K562 (cell line): ENCODE results near the gene MARS1. TPM values are rescaled to one million over a fixed set of nuclear protein-coding genes. Genes with fewer than 3 reads are reported as not detected.

Experiments
- CBFA2T2 ChIP-seq: fragments of 450-650 bp; conservative IDR thresholded peaks from 2 replicates; pipeline ENCODE4 v1.6.1; 2017; ENCODE audit warnings: mild to moderate bottlenecking
- CBFA2T3 ChIP-seq: fragments of 450-650 bp; IDR thresholded peaks from 2 replicates; pipeline ENCODE4 v1.6.1; 2017
- EP300 ChIP-seq: IDR thresholded peaks from 2 replicates; pipeline ENCODE4 v1.6.1; 2012; ENCODE audit warnings: low read length, improper control_type of control experiment
- ESRRB ChIP-seq: fragments of 250-450 bp; sonication (Bioruptor Pico); IDR thresholded peaks from 2 replicates; pipeline ENCODE4 v1.5.0; 2020; ENCODE audit warnings: mild to moderate bottlenecking, moderate library complexity, borderline replicate concordance
- EWSR1 ChIP-seq: fragments of 450-650 bp; IDR thresholded peaks from 2 replicates; pipeline ENCODE4 v1.6.1; 2018; ENCODE audit warnings: borderline replicate concordance, mild to moderate bottlenecking, low read depth, moderate library complexity; ENCODE audit not compliant: partially characterized antibody
- ILK ChIP-seq: fragments of 450-650 bp; IDR thresholded peaks from 2 replicates; pipeline ENCODE4 v1.6.1; 2016; ENCODE audit warnings: missing genetic modification characterization, low read depth, mild to moderate bottlenecking, missing compliant biosample characterization, moderate library complexity, borderline replicate concordance
- POLR2B ChIP-seq: fragments of 450-650 bp; IDR thresholded peaks from 2 replicates; pipeline ENCODE4 v1.6.1; 2018; ENCODE audit warnings: low read depth; ENCODE audit not compliant: partially characterized antibody
- ZNF830 ChIP-seq: fragments of 250-450 bp; sonication (Bioruptor Pico); IDR thresholded peaks from 2 replicates; pipeline ENCODE4 v1.5.0; 2021; ENCODE audit warnings: mild to moderate bottlenecking
- polyA plus RNA-seq, 8 experiments: library from polyadenylated mRNA; depleted of rRNA in 4 of 8; stranded (reverse) in 5 of 8; unstranded in 3 of 8; fragments of >200 nt; fragmentation: Nextera tagmentation in 2 of 8; fragmentation: Illumina TruSeq in 1 of 8; extraction: Ambion mirVana in 2 of 8; extraction: Trizol in 1 of 8; gene quantifications; 2 replicates each; pipeline versions ENCODE4 v1.2.1 to v1.2.3, GENCODE V29; 2011 to 2014; ENCODE audit warnings: inconsistent platforms in 1 of 8, missing spikeins in 1 of 8
- total RNA-seq, 7 experiments: library from RNA; depleted of rRNA in 6 of 7; stranded (reverse); fragments of >200 nt in 6 of 7; fragmentation: Illumina TruSeq in 2 of 7; extraction: Trizol in 2 of 7; gene quantifications; 2 replicates each; pipeline versions ENCODE4 v1.2.1 to v1.2.3, GENCODE V29; 2011 to 2021; ENCODE audit warnings: low replicate concordance in 1 of 7
- TF ChIP-seq, protein P1 (sequence below): fragments of 450-650 bp; formaldehyde crosslinking; conservative IDR thresholded peaks from 2 replicates; pipeline ENCODE4 v1.4.0; 2022; ENCODE audit warnings: mild to moderate bottlenecking, missing genetic modification characterization
- TF ChIP-seq, protein P2 (sequence below): fragments of 250-450 bp; sonication (Bioruptor Pico); IDR thresholded peaks from 2 replicates; pipeline ENCODE4 v1.5.0; 2022; ENCODE audit warnings: mild to moderate bottlenecking
- TF ChIP-seq, protein P3 (sequence below): fragments of 450-650 bp; conservative IDR thresholded peaks from 2 replicates; pipeline ENCODE4 v1.6.1; 2016; ENCODE audit warnings: missing genetic modification characterization, low read depth, mild to moderate bottlenecking, missing compliant biosample characterization, moderate library complexity
- TF ChIP-seq, protein P4 (sequence below): fragments of 450-650 bp; formaldehyde crosslinking; IDR thresholded peaks from 2 replicates; pipeline ENCODE4 v1.4.0; 2020; ENCODE audit warnings: mild to moderate bottlenecking, moderate library complexity
- TF ChIP-seq, protein P5 (sequence below): fragments of 250-450 bp; sonication (Bioruptor Pico); IDR thresholded peaks from 2 replicates; pipeline ENCODE4 v1.4.0; 2020; ENCODE audit warnings: mild to moderate bottlenecking
- TF ChIP-seq, protein P6 (sequence below), 2 experiments: IDR thresholded peaks in 1 of 2; conservative IDR thresholded peaks in 1 of 2; 2 replicates each; pipeline ENCODE4 v1.6.1; 2016; ENCODE audit warnings: low read depth in 2 of 2, mild to moderate bottlenecking in 1 of 2, missing compliant biosample characterization in 1 of 2, missing genetic modification characterization in 1 of 2, moderate library complexity in 1 of 2

MARS1 gene
- total and polyA plus RNA-seq, 9 of the 15 experiments (the other 6 are each of a cell fraction or from before 2014, with no cell fraction given) = 117 to 382 (median 220) TPM

DNA sequence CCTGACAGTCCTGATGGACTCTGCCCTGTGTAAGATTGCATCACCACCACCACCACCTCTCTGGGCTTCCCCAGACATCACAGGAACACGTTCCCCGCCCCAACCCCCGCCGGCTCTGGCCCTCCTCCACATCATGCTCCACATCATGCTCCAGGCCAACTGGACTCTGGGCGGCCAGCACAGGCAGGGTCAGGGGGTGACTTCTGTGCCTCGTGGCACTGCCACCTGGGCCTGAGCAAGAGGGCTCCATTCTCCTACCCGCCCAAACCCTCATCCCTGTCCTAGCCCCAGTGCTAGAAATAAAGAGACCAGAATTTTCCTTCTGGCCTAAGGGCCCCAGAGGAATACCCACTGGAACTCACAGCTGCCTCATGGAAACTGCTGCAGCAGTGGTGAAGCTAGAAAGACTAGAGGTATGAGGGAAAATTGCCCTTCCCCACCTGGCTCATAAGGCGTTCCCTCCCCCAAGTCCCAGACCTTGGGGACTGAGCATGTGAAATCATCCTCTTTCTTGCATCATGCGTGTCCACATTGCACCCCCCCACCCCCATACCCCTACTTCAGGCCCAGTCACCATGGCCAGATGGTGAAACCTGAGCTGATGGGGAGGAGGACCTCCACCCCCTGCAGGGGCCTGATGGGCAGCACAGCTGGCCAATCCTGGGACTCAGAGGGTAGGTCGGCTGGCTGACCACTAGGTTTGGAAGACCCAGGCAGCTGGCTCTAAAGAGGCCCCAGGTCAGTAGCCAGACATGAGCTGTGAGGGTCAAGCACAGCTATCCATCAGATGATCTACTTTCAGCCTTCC is 33.1 kb upstream of the MARS1 start, which contains the start of gene INHBE (continued):
- TF ChIP-seq, protein P1, sequence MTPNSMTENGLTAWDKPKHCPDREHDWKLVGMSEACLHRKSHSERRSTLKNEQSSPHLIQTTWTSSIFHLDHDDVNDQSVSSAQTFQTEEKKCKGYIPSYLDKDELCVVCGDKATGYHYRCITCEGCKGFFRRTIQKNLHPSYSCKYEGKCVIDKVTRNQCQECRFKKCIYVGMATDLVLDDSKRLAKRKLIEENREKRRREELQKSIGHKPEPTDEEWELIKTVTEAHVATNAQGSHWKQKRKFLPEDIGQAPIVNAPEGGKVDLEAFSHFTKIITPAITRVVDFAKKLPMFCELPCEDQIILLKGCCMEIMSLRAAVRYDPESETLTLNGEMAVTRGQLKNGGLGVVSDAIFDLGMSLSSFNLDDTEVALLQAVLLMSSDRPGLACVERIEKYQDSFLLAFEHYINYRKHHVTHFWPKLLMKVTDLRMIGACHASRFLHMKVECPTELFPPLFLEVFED (CRISPR knock-in tag) = 0 out of 2 replicates have a peak, but pooled peaks have one; percentile 36
- TF ChIP-seq EP300 (peak; percentile 87), CBFA2T3 (peak; percentile 52), ZNF830 (CRISPR knock-in tag) (0 out of 2 replicates have a peak, but pooled peaks have one; percentile 32), POLR2B (peak; percentile 77), ILK (tag) (no peak), EWSR1 (no peak), ESRRB (CRISPR knock-in tag) (no peak), CBFA2T2 (peak; percentile 32; the same call in 1 of the 2 replicates)
- TF ChIP-seq, protein P2, sequence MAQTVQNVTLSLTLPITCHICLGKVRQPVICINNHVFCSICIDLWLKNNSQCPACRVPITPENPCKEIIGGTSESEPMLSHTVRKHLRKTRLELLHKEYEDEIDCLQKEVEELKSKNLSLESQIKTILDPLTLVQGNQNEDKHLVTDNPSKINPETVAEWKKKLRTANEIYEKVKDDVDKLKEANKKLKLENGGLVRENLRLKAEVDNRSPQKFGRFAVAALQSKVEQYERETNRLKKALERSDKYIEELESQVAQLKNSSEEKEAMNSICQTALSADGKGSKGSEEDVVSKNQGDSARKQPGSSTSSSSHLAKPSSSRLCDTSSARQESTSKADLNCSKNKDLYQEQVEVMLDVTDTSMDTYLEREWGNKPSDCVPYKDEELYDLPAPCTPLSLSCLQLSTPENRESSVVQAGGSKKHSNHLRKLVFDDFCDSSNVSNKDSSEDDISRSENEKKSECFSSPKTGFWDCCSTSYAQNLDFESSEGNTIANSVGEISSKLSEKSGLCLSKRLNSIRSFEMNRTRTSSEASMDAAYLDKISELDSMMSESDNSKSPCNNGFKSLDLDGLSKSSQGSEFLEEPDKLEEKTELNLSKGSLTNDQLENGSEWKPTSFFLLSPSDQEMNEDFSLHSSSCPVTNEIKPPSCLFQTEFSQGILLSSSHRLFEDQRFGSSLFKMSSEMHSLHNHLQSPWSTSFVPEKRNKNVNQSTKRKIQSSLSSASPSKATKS (CRISPR knock-in tag) = no peak
- TF ChIP-seq, protein P3, sequence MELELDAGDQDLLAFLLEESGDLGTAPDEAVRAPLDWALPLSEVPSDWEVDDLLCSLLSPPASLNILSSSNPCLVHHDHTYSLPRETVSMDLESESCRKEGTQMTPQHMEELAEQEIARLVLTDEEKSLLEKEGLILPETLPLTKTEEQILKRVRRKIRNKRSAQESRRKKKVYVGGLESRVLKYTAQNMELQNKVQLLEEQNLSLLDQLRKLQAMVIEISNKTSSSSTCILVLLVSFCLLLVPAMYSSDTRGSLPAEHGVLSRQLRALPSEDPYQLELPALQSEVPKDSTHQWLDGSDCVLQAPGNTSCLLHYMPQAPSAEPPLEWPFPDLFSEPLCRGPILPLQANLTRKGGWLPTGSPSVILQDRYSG = 0 out of 2 replicates have a peak, but pooled peaks have one; percentile 66
- TF ChIP-seq, protein P4, sequence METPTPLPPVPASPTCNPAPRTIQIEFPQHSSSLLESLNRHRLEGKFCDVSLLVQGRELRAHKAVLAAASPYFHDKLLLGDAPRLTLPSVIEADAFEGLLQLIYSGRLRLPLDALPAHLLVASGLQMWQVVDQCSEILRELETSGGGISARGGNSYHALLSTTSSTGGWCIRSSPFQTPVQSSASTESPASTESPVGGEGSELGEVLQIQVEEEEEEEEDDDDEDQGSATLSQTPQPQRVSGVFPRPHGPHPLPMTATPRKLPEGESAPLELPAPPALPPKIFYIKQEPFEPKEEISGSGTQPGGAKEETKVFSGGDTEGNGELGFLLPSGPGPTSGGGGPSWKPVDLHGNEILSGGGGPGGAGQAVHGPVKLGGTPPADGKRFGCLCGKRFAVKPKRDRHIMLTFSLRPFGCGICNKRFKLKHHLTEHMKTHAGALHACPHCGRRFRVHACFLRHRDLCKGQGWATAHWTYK = peak; percentile 83; the same call in 1 of the 2 replicates
- TF ChIP-seq, protein P5, sequence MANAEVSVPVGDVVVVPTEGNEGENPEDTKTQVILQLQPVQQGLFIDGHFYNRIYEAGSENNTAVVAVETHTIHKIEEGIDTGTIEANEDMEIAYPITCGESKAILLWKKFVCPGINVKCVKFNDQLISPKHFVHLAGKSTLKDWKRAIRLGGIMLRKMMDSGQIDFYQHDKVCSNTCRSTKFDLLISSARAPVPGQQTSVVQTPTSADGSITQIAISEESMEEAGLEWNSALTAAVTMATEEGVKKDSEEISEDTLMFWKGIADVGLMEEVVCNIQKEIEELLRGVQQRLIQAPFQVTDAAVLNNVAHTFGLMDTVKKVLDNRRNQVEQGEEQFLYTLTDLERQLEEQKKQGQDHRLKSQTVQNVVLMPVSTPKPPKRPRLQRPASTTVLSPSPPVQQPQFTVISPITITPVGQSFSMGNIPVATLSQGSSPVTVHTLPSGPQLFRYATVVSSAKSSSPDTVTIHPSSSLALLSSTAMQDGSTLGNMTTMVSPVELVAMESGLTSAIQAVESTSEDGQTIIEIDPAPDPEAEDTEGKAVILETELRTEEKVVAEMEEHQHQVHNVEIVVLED (CRISPR knock-in tag) = 0 out of 2 replicates have a peak, but pooled peaks have one; percentile 9
- TF ChIP-seq, protein P6, sequence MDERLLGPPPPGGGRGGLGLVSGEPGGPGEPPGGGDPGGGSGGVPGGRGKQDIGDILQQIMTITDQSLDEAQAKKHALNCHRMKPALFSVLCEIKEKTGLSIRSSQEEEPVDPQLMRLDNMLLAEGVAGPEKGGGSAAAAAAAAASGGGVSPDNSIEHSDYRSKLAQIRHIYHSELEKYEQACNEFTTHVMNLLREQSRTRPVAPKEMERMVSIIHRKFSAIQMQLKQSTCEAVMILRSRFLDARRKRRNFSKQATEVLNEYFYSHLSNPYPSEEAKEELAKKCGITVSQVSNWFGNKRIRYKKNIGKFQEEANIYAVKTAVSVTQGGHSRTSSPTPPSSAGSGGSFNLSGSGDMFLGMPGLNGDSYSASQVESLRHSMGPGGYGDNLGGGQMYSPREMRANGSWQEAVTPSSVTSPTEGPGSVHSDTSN (CRISPR knock-in tag; IDR thresholded peaks at IDR 0.05; ENCODE audit: low read depth) = peak; percentile 89
- TF ChIP-seq, protein P6 (tag; conservative IDR thresholded peaks at IDR 0.05; ENCODE audit: low read depth) = peak; percentile 97
